MG63 (cell line): ENCODE measurements around the gene MYL2. TPM values are rescaled to one million over a fixed set of nuclear protein-coding genes. Genes with fewer than 3 reads are reported as not detected.

Source experiments
- DNase-seq: peaks from one replicate; pipeline ENCODE4 v3.0.0-alpha.2; 2020
- H3K27me3 ChIP-seq: fragments of 250-450 bp; sonication (Bioruptor Pico); 2 replicates; pipeline ENCODE4 v1.5.1; 2020; ENCODE audit warnings: mild to moderate bottlenecking, moderate library complexity
- H3K36me3 ChIP-seq: fragments of 250-450 bp; sonication (Bioruptor Pico); 2 replicates; pipeline ENCODE4 v1.5.1; 2020; ENCODE audit warnings: mild to moderate bottlenecking, moderate library complexity
- H3K4me3 ChIP-seq: fragments of 250-450 bp; sonication (Bioruptor Pico); 2 replicates; pipeline ENCODE4 v1.5.1; 2020; ENCODE audit warnings: mild to moderate bottlenecking, moderate library complexity
- H3K9me3 ChIP-seq: fragments of 250-450 bp; sonication (Bioruptor Pico); 2 replicates; pipeline ENCODE4 v1.5.1; 2020; ENCODE audit warnings: mild to moderate bottlenecking, moderate library complexity
- total RNA-seq: library from RNA; depleted of rRNA; stranded (reverse); fragments of >200 nt; shearing (Covaris generic); gene quantifications from 2 replicates; pipeline ENCODE4 v1.2.3, GENCODE V29; 2014; ENCODE audit warnings: low replicate concordance

MYL2 gene
- total RNA-seq, 1 experiment from 2014 or later: not detected

DNA sequence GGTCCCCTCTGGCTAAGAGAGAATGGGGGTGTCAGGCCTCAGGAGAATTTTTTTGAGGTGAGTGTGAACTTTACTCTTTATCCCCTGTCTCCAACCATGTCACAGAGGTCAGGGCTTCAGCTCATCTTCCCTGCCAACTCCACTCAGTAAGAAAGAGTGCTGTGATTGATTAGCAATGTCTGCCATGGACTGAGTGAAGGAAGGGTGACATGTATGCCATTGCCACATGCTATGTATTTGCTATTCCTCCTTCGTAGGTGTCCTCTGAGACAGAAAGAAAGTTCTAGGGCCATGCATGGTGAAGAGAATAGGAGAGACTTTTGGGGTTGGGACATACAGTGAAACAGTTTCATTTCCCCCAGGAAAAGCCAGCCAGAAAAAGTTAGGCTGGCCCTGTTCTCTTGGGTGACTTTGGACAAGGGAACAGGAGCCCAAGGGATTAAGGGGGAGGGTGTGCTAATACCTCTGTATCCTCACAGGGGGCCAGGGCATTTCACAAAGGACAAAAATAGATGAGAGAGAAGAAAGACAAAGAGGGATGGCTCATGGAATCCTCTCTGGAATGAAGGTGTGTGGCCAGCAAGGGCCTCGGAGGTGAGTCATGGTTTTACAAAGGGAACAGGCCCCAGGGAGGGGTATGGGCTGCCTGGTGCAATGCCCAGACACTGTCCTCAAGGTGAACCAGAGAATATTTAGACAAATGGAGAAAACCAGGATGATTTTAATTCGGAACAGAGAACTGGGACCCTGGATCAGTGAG is 13.9 kb upstream of the MYL2 start:
- Histone ChIP-seq H3K9me3 (no peaks in the 10 kb centered on the region), H3K36me3 (no peaks in the 10 kb centered on the region), H3K27me3 (no peaks in the 10 kb centered on the region; the same call in 1 of the 2 replicates), H3K4me3 (no peak overlapping the region)
- peak; percentile 62 for DNase-seq

DNA sequence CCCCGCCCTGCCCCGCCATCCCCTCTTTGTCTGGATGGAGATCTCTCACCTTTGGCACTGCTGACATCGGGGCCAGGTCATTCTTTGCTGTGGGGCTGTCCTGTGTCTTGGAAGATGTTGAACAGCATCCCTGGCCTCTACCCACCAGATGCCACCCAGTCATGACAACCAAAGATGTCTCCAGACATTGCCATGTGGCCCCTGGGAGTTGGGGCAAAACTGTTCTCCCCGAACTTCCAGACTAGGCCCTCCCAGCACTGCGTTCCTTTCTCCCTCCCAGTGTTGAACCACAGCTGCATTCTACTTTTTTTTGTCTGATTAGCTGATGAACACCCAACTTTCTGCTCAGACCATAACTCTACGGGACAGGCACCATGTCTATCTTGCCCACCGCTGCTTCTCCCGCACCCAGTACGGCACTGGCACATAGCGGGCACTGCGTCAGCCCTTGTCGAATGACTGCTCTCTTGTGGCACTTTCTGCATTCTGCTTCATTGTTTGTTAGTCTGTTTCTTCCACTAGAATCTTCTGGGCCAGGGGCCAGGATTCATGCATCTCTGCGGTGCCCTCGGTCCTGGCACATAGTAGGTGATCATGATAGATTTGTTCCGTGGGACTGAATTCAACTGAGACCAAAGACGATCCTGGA is 13.1 kb upstream of the MYL2 start:
- DNase-seq: no peak

GRCh38 chr12:110932046-110932445 is 11.7 kb upstream of the MYL2 start:
- no peaks in the 10 kb centered on the region for H3K9me3 ChIP-seq
- DNase-seq: no peak
- no peak overlapping the region for H3K4me3 ChIP-seq
- no peaks in the 10 kb centered on the region for H3K36me3 ChIP-seq
- H3K27me3 ChIP-seq: no peaks in the 10 kb centered on the region; the same call in 1 of the 2 replicates

More for the DNA sequence above, 13.1 kb upstream of the MYL2 start:
- H3K4me3 ChIP-seq: no peak overlapping the region
- no peaks in the 10 kb centered on the region for H3K36me3 ChIP-seq
- H3K9me3 ChIP-seq: no peaks in the 10 kb centered on the region
- no peaks in the 10 kb centered on the region; the same call in 1 of the 2 replicates for H3K27me3 ChIP-seq

DNA sequence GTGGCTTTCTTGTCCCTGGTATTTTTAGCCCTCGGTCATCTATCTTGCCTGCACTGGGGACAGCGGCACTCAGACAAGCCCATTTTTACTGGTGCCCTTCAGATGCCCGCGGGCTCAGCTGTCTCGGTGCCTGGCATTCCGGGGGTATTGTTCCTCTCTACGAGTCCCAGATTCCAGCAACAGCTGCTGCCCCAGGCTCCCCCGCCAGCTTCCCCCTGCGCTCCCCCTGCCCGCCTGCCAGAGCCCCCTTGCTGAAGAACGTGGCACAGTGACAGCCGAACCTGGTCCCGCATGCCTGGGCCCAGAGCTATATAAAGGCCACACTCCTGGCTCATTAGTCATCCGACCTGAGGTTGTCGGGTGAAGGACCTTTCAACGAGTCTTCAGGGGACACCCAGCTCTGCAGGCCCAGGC is 10.9 kb upstream of the MYL2 start:
- Histone ChIP-seq H3K36me3 (no peaks in the 10 kb centered on the region), H3K4me3 (no peak overlapping the region), H3K9me3 (no peaks in the 10 kb centered on the region), H3K27me3 (no peaks in the 10 kb centered on the region; the same call in 1 of the 2 replicates)
- no peak for DNase-seq

GRCh38 chr12:110930348-110931314 is 10.3 kb upstream of the MYL2 start:
- DNase-seq: no peak
- H3K36me3 ChIP-seq: no peaks in the 10 kb centered on the region
- H3K9me3 ChIP-seq: no peaks in the 10 kb centered on the region
- no peak overlapping the region for H3K4me3 ChIP-seq
- no peaks in the 10 kb centered on the region; the same call in 1 of the 2 replicates for H3K27me3 ChIP-seq

- DNase-seq: no peak
- Histone ChIP-seq H3K36me3 (no peaks in the 10 kb centered on the region), H3K9me3 (no peaks in the 10 kb centered on the region), H3K4me3 (no peak overlapping the region), H3K27me3 (no peaks in the 10 kb centered on the region)
Measured at GRCh38 chr12:110929818-110930217, 9.4 kb upstream of the MYL2 start.

- Histone ChIP-seq H3K27me3 (no peaks in the 10 kb centered on the region), H3K36me3 (no peaks in the 10 kb centered on the region), H3K4me3 (no peak overlapping the region), H3K9me3 (no peaks in the 10 kb centered on the region)
- DNase-seq: no peak
Measured at GRCh38 chr12:110928700-110929099, 8.3 kb upstream of the MYL2 start.

DNA sequence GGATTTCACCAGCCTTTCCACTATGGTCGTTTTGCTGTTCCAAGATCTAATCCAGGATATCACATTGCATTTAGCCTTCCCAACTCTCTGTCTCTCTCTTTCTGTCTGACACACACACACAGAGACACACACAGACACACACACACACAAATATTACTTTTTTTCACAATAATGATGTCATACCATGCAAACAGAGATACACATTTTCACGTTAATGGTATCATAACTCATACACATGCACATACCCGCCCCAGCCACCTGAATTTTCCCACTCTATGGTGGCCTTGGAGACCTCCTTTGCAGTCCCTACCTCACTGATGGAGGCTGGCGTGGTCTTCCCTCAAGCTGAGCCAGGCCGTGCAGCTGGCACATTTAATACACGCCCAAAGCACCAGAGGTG is 7.2 kb upstream of the MYL2 start:
- no peak for DNase-seq
- no peaks in the 10 kb centered on the region for H3K27me3 ChIP-seq
- H3K36me3 ChIP-seq: no peaks in the 10 kb centered on the region
- no peak overlapping the region for H3K4me3 ChIP-seq
- no peaks in the 10 kb centered on the region for H3K9me3 ChIP-seq

DNA sequence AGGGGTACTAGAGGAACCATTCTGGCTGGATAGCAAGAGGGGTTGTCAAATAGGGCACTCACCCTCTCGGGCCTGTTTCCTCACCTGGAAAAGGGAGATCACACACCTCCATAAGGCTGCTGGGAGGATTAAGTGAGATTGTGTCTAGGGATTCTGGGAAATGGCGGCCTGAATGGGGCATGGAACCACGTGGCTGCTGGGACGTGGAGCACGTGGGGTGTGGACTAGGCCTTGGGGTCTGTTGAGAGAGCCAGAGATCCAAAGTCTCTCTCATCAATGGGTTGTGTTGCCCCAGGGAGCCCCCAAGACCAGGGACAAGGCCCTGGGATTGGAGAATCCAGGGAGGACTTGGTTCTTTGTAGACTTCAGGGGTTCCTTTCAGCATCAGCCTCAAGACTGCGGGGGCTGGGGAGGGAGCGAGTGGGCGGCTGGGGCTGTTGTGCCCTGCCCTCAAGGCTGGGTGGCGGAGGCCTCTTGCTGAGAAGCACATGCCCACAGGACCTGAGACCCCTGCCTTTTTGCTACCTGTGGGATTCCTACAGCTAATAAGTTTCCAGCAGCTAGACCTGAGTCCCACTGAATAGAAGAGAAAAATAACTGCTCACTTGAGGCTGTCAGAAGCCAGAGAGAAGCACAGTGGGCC is 3.4 kb upstream of the MYL2 start:
- H3K36me3 ChIP-seq: no peaks in the 10 kb centered on the region
- DNase-seq: no peak
- no peaks in the 10 kb centered on the region for H3K27me3 ChIP-seq
- no peak overlapping the region for H3K4me3 ChIP-seq
- no peaks in the 10 kb centered on the region for H3K9me3 ChIP-seq

GRCh38 chr12:110923192-110923591 is 2.8 kb upstream of the MYL2 start:
- no peaks in the 10 kb centered on the region for H3K27me3 ChIP-seq
- H3K9me3 ChIP-seq: no peaks in the 10 kb centered on the region
- no peak for DNase-seq

GRCh38 chr12:110922652-110923051 is 2.3 kb upstream of the MYL2 start:
- H3K9me3 ChIP-seq: no peaks in the 10 kb centered on the region
- H3K4me3 ChIP-seq: no peak overlapping the region
- H3K27me3 ChIP-seq: no peaks in the 10 kb centered on the region
- no peak for DNase-seq
- H3K36me3 ChIP-seq: no peaks in the 10 kb centered on the region

More at GRCh38 chr12:110923192-110923591, 2.8 kb upstream of the MYL2 start:
- H3K4me3 ChIP-seq: no peak overlapping the region
- no peaks in the 10 kb centered on the region for H3K36me3 ChIP-seq

GRCh38 chr12:110921262-110921661 is 883 bp upstream of the MYL2 start:
- DNase-seq: peak; percentile 59
- Histone ChIP-seq H3K9me3 (no peaks in the 10 kb centered on the region), H3K27me3 (no peaks in the 10 kb centered on the region), H3K4me3 (no peak overlapping the region), H3K36me3 (no peaks in the 10 kb centered on the region)

DNA sequence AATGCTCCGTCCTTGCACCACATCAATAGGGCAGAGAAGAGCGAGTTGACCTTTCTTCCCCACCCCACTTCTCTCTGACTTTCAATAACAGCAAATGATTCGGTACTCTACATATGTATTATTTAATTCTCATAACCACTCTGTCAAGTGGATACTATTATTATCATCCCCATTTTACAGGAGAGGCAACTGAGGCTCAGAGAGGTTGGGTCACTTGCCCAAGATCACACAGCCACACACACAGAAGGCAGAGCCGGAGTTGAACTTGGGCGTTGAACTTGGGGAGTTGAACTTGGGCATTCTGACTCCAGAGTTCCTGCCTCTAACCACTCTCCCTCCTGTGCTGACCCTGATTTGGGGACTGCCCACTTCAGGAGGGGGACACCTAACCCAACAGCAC is 659 bp downstream of the MYL2 start:
- Histone ChIP-seq H3K27me3 (no peaks in the 10 kb centered on the region), H3K4me3 (no peak overlapping the region), H3K36me3 (no peaks in the 10 kb centered on the region), H3K9me3 (no peaks in the 10 kb centered on the region)
- DNase-seq: no peak

DNA sequence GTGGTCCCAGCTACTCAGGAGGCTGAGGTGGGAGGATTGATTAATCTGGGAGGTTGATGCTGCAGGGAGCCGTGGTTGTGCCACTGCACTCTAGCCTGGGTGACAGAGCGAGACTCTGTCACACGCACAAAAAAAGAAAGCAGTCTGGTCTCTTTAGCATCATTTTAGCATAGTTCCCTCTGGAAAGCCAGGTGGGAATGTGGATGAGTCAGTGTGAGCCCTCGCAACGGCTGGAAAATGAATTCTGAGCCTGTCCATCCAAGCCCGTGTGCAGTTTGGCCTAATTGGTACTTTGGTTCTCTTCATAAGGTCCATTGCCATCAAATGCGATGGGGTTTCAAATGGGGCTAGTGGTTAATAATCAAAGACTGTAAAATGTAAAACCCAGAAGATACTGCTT is 2.4 kb downstream of the MYL2 start:
- no peak overlapping the region for H3K4me3 ChIP-seq
- no peak for DNase-seq
- no peaks in the 10 kb centered on the region for H3K36me3 ChIP-seq
- no peaks in the 10 kb centered on the region for H3K9me3 ChIP-seq
- no peaks in the 10 kb centered on the region for H3K27me3 ChIP-seq

- DNase-seq: peak; percentile 33
- H3K4me3 ChIP-seq: no peak overlapping the region
- H3K36me3 ChIP-seq: no peaks in the 10 kb centered on the region
- H3K27me3 ChIP-seq: no peaks in the 10 kb centered on the region
- H3K9me3 ChIP-seq: no peaks in the 10 kb centered on the region
Measured at GRCh38 chr12:110917467-110917866, 2.9 kb downstream of the MYL2 start.

DNA sequence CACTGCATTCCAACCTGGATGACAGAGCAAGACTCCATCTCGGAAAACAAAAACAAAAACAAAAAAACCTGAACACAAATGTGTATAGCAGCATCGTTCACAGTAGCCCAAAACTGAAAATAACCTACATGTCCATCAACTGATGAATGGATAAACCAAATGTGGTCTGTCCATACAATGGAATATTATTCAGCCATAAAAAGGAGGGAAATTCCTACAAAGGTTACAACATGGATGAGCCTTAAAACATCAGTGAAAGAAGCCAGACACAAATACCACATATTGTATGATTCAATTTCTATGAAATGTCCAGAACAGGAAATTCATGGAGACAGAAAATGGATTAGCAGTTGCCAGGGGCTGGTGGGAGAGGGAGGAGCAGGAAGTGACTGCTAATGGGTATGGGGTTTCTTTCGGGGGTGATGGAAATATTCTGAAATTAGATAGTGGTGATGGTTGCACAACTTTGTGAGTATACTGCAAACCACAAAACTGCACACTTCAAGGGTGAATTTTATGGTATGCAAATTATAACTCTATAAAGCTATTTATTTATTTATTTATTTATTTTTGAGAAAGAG is 4.0 kb downstream of the MYL2 start:
- no peaks in the 10 kb centered on the region for H3K9me3 ChIP-seq
- no peak overlapping the region for H3K4me3 ChIP-seq
- H3K36me3 ChIP-seq: no peaks in the 10 kb centered on the region
- H3K27me3 ChIP-seq: no peaks in the 10 kb centered on the region
- DNase-seq: no peak
